Measurements from ENCODE around the gene RASGRP4.

RASGRP4 gene

DNA sequence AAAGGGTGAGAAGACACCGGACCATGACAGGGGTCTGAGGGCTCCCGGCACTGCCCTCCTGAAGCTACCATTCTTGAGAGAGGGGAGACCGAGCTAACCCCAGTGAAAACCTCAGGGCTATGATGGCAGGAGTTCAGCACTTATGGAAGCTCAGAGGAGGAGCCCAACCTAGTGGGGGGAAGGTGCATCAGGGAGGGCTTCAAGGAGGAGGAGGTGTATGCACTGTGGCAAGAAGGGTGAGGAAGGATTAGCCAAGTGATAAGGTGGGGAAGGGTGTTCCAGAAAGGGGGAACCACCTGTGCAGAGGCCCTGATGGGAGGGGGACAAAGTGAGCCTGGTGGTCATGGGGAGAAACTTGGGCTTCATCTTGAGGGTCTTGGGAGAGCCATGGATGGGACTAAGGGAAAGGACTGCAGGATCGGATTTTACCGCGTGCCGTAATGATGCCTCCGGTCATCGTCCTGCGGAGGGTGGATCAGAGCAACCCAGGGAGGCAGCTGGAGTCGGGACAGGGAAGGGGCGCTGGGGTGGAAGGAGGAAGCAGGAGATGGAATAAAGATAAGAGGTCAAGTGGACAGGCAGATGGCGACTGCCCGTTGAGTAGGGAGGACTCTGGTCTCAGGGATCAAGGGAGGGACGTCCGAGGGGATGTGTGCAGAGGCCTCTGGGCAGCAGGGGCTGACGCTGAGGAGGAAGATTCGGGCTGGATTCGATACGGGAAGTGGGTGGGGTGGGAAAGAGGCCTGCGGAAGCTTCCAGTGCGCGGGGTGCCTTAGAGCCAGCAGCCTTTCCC, 65.0 kb downstream of the RASGRP4 start:
- intact Hi-C loops (cut with DNase I; ENCODE audit: low total_unique reads), result no loop called here
- Histone ChIP-seq H3K27ac (no peak overlapping the region), H3K27me3 (peaks cover 0 to 73% of the 10 kb centered on the region in 2 donors), H3K4me1 (peaks cover 0 to 20% (median 17%) of the 10 kb centered on the region in 4 donors), H3K4me3 (peak overlapping the region; percentile 39 to 60), H3K9me3 (no peaks in the 10 kb centered on the region), H3K36me3 (no peaks in the 10 kb centered on the region)
- TF ChIP-seq, protein P1, sequence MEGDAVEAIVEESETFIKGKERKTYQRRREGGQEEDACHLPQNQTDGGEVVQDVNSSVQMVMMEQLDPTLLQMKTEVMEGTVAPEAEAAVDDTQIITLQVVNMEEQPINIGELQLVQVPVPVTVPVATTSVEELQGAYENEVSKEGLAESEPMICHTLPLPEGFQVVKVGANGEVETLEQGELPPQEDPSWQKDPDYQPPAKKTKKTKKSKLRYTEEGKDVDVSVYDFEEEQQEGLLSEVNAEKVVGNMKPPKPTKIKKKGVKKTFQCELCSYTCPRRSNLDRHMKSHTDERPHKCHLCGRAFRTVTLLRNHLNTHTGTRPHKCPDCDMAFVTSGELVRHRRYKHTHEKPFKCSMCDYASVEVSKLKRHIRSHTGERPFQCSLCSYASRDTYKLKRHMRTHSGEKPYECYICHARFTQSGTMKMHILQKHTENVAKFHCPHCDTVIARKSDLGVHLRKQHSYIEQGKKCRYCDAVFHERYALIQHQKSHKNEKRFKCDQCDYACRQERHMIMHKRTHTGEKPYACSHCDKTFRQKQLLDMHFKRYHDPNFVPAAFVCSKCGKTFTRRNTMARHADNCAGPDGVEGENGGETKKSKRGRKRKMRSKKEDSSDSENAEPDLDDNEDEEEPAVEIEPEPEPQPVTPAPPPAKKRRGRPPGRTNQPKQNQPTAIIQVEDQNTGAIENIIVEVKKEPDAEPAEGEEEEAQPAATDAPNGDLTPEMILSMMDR (IDR thresholded peaks at IDR 0.05), result no peak
- DNase-seq, result no peak

DNA sequence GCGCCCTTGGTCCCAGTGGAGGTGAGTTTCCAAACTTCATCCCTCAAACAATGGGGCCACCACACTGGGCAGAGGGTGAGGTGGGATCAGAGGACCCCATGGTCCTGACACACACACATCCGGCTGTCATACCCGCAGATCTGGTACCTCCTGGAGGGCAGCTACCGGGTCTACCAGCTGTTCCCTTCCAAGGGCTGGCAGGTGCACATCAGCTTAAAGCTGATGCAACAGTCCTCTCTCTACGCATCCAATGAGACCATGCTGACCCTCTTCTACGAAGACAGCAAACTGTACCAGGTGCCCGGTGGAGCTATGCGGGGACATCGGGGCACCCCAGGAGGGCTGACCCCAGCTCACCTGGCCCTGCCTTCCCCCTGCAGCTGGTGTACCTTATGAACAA, 65.7 kb downstream of the RASGRP4 start:
- Histone ChIP-seq H3K27me3 (peaks cover 0 to 69% of the 10 kb centered on the region in 2 donors), H3K4me3 (no peak overlapping the region), H3K36me3 (no peaks in the 10 kb centered on the region), H3K4me1 (peaks cover 0 to 20% (median 17%) of the 10 kb centered on the region in 4 donors), H3K9me3 (no peaks in the 10 kb centered on the region), H3K27ac (no peak overlapping the region)
- intact Hi-C loops (cut with DNase I; ENCODE audit: low total_unique reads), result no loop called here
- no peak for DNase-seq
- TF ChIP-seq, protein P1 (IDR thresholded peaks at IDR 0.05), result no peak

DNA sequence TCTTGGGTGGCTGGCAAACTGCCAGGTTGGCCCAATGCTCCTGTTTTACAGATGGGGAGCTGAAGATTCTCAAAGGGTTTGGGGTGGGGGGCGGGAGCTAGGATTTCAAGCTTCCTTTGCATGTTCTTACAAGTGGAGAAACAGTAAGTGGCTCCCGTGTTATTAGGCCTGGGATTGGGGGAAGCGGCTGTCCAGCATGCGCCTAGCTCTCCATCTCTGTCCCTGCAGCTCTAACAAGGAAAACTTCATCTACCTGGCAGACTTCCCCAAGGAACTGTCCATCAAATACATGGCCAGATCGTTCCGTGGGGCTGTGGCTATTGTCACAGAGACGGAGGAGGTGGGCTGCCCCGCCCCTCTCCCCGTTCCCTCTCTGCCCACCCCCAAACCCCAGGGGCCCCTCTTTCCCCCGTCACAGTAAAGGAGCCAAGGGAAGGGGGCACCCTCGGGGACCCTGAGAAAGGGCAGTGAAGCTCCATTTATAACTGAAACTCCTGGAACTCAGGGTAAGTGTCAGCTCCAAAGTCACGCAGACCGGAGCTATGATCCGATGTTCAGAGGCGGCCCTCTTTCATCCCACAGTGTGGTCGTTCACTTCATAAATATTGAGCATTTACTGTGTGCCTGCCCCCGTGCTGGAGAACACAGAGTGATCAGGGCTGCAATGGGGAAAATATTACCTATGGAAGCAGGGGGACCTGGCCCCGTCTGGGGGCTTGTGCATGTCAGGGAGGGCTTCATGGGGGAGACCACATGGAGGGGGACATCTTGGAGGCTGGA, 66.6 kb downstream of the RASGRP4 start:
- Histone ChIP-seq H3K27me3 (peaks cover 0 to 61% of the 10 kb centered on the region in 2 donors), H3K36me3 (no peaks in the 10 kb centered on the region), H3K4me3 (no peak overlapping the region), H3K9me3 (no peaks in the 10 kb centered on the region), H3K27ac (no peak overlapping the region), H3K4me1 (peaks cover 0 to 20% (median 17%) of the 10 kb centered on the region in 4 donors)
- intact Hi-C loops (cut with DNase I; ENCODE audit: low total_unique reads), result no loop called here
- TF ChIP-seq, protein P1 (IDR thresholded peaks at IDR 0.05), result no peak
- DNase-seq, result no peak
